ENCODE data around the gene CCT5.
A peak's percentile ranks its signal among the peaks of the same experiment; 100 is the strongest.
"Not testable (repeated sequence)": the region's sequence is repeated elsewhere in the genome, so short reads cannot be mapped to it uniquely, and the experiment has no call there.

Gene CCT5

GRCh38 chr5:10244342-10244944 is 5.6 kb upstream of the CCT5 start:
- H3K4me3 ChIP-seq (ENCODE audit: low read depth, low read length) = no peak overlapping the region
- TF ChIP-seq, protein P1, sequence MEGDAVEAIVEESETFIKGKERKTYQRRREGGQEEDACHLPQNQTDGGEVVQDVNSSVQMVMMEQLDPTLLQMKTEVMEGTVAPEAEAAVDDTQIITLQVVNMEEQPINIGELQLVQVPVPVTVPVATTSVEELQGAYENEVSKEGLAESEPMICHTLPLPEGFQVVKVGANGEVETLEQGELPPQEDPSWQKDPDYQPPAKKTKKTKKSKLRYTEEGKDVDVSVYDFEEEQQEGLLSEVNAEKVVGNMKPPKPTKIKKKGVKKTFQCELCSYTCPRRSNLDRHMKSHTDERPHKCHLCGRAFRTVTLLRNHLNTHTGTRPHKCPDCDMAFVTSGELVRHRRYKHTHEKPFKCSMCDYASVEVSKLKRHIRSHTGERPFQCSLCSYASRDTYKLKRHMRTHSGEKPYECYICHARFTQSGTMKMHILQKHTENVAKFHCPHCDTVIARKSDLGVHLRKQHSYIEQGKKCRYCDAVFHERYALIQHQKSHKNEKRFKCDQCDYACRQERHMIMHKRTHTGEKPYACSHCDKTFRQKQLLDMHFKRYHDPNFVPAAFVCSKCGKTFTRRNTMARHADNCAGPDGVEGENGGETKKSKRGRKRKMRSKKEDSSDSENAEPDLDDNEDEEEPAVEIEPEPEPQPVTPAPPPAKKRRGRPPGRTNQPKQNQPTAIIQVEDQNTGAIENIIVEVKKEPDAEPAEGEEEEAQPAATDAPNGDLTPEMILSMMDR (IDR thresholded peaks at IDR 0.05; ENCODE audit: borderline replicate concordance, insufficient read depth, low read depth, low read length) = no peak

DNA sequence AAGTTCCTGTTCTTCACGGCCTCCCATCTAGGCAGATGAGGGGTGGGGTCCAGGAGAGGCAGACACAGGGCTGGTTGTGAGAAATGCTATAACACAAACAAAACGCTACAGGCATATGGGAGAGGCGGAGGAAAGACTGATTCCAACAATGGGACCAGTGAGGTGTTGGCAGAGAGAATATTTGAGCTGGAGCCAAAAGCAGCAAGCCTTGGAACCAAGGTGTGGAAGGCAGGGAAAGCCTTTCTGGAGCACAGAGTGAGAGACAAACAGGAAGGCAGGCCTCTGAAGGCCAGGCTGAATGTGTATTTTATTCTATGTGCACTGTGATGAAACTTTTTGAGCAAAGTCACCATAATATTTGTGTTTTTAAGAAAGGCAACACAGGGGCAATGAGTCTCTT is 3.3 kb upstream of the CCT5 start:
- TF ChIP-seq, protein P1 (IDR thresholded peaks at IDR 0.05; ENCODE audit: borderline replicate concordance, insufficient read depth, low read depth, low read length) = no peak
- H3K4me3 ChIP-seq (ENCODE audit: low read depth, low read length) = no peak overlapping the region

- H3K4me3 ChIP-seq (ENCODE audit: low read depth, low read length) = not testable (repeated sequence)
Observed at GRCh38 chr5:10247217-10247616, 2.9 kb upstream of the CCT5 start.

DNA sequence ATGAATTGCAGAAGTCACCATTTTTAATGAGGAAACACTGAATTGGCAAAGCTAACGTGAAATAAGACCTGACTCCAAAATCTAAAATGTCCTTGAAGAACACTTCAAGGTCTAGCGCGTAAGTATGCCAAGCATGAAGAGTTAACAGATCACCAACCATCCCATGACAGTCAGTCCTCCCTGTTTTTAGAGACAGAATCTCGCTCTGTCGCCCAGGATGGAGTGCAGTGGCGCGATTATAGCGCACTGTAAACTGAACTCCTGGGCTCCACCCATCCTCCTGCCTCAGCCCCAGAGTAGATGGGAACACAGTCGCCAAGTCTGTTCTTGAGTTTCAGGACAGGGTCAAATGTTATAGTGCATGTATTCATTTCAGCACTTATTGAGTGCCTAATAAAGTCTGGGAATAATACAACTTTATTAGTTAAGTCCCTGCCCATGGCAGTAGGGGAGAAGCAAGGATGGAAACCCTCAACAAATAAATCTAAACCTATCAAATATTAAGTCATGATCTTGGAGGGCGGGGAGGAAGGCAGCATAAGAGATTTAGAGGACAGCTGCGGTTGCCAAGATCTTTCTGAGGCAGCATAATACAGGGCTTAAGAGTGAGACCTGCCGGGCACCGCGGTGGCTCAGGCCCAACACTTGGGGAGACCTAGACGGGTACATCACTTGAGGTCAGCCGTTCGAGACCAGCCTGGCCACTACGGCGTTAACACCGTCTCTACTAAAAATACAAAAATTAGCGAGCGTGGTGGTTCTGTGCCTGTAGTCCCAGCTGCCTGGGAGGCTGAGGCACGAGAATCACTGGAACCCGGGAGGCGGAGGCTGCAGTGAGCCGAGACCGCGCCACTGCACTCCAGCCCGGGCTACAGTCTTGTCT is 1.5 kb upstream of the CCT5 start:
- peak overlapping the region; percentile 99 for H3K4me3 ChIP-seq (ENCODE audit: low read depth, low read length)
- TF ChIP-seq, protein P1 (IDR thresholded peaks at IDR 0.05; ENCODE audit: borderline replicate concordance, insufficient read depth, low read depth, low read length) = no peak

GRCh38 chr5:10250806-10251276 is 761 bp downstream of the CCT5 start:
- peak overlapping the region; percentile 99 for H3K4me3 ChIP-seq (ENCODE audit: low read depth, low read length)
- TF ChIP-seq, protein P1 (IDR thresholded peaks at IDR 0.05; ENCODE audit: borderline replicate concordance, insufficient read depth, low read depth, low read length) = no peak

DNA sequence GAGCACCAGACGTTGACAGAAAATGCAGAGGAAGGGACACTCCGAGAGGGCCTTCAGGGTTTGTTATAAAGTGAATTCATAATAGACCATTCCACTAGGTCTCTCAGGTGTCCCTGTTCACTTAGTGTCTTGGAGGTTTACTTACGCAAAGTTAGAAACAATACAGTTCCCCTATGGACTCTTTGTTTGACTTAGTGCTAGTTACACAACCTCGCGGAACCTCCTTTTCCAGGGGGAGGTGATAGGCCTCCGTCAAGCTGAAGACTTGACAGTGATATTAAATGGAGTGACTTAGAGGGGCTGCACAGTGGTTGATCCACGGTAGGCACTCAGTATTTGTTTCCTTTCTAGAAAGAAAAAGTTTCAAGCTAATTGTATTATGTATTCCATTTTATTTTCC is 1.3 kb downstream of the CCT5 start:
- TF ChIP-seq, protein P1 (IDR thresholded peaks at IDR 0.05; ENCODE audit: borderline replicate concordance, insufficient read depth, low read depth, low read length) = no peak

GRCh38 chr5:10253390-10253789 is 3.3 kb downstream of the CCT5 start:
- no peak overlapping the region for H3K4me3 ChIP-seq (ENCODE audit: low read depth, low read length)
- TF ChIP-seq, protein P1 (IDR thresholded peaks at IDR 0.05; ENCODE audit: borderline replicate concordance, insufficient read depth, low read depth, low read length) = no peak

More for the DNA sequence above, 1.3 kb downstream of the CCT5 start:
- peak overlapping the region; percentile 99 for H3K4me3 ChIP-seq (ENCODE audit: low read depth, low read length)

All from GM12875 (cell line).